SK-N-SH (cell line): ENCODE data around the gene TNIP3. TPM values are rescaled to one million over a fixed set of nuclear protein-coding genes. Genes with fewer than 3 reads are reported as not detected.
"Not testable (repeated sequence)": the region's sequence is repeated elsewhere in the genome, so short reads cannot be mapped to it uniquely, and the experiment has no call there.

Experiments
- CTCF ChIA-PET: fragments of 300-600, 350-600 bp; formaldehyde crosslinking; extraction: SDS; loops from one replicate; lab custom pipeline; 2021; lab: Yijun Ruan, JAX
- POLR2A ChIA-PET: fragments of 350-600 bp; sonication (Branson Sonifier 250); formaldehyde crosslinking; extraction: SDS; loops from one replicate; lab custom pipeline; 2020; ENCODE audit warnings: antibody characterized with exemption, inconsistent platforms; lab: Yijun Ruan, JAX
- DNase-seq: peaks from one replicate; pipeline ENCODE4 v3.0.0; 2012
- H2AFZ ChIP-seq: fragments of 200-600 bp; sonication (generic); 2 replicates; pipeline ENCODE4 v1.8.1; 2016; ENCODE audit warnings: antibody characterized with exemption, mild to moderate bottlenecking, low read depth
- H3F3A ChIP-seq: fragments of 200-600 bp; sonication (generic); replicated peaks from 2 replicates; pipeline ENCODE3; 2016; ENCODE audit warnings: antibody characterized with exemption, mild to moderate bottlenecking; ENCODE audit not compliant: insufficient read depth
- H3K27ac ChIP-seq, 2 experiments: fragments of 200-500 bp in 1 of 2; fragments of 200-600 bp in 1 of 2; sonication (Bioruptor generic) in 1 of 2; sonication (generic), shearing (Covaris generic) in 1 of 2; 2 replicates each; pipeline versions ENCODE4 v1.5.1 to v1.6.1; 2014 to 2016; ENCODE audit warnings: low read depth in 2 of 2, inconsistent platforms in 1 of 2, low read length in 1 of 2, mild to moderate bottlenecking in 1 of 2, mixed read lengths in 1 of 2
- H3K27me3 ChIP-seq: fragments of 200-600 bp; sonication (generic), shearing (Covaris generic); 2 replicates; pipeline ENCODE4 v1.6.1; 2016; ENCODE audit warnings: mixed run types; ENCODE audit not compliant: insufficient read depth
- H3K36me3 ChIP-seq, 2 experiments: fragments of 200-500 bp in 1 of 2; fragments of 200-600 bp in 1 of 2; sonication (Bioruptor generic) in 1 of 2; sonication (generic) in 1 of 2; replicated peaks in 1 of 2; 2 replicates each; pipeline versions ENCODE3 to v1.5.1; 2014 to 2016; ENCODE audit warnings: low read length in 1 of 2, mild to moderate bottlenecking in 1 of 2; ENCODE audit not compliant: insufficient read depth in 2 of 2, control insufficient read depth in 1 of 2
- H3K4me1 ChIP-seq, 2 experiments: fragments of 200-500 bp in 1 of 2; fragments of 200-600 bp in 1 of 2; sonication (Bioruptor generic) in 1 of 2; sonication (generic), shearing (Covaris generic) in 1 of 2; 2 replicates each; pipeline versions ENCODE4 v1.5.1 to v1.6.1; 2014 to 2016; ENCODE audit warnings: low read depth in 1 of 2, low read length in 1 of 2, mixed run types in 1 of 2; ENCODE audit not compliant: insufficient read depth in 2 of 2, control insufficient read depth in 1 of 2
- H3K4me2 ChIP-seq: fragments of 200-600 bp; sonication (generic), shearing (Covaris generic); 2 replicates; pipeline ENCODE4 v1.6.1; 2017; ENCODE audit warnings: mixed run types
- H3K4me3 ChIP-seq, 2 experiments: fragments of 200-500 bp in 1 of 2; fragments of 200-600 bp in 1 of 2; sonication (Bioruptor generic) in 1 of 2; sonication (generic), shearing (Covaris generic) in 1 of 2; 2 replicates each; pipeline versions ENCODE4 v1.5.1 to v1.8.1; 2014 to 2016; ENCODE audit warnings: low read depth in 2 of 2, inconsistent platforms in 1 of 2, low read length in 1 of 2, mild to moderate bottlenecking in 1 of 2, mixed read lengths in 1 of 2, moderate library complexity in 1 of 2
- H3K79me2 ChIP-seq: fragments of 200-600 bp; sonication (generic); 2 replicates; pipeline ENCODE4 v1.8.1; 2017; ENCODE audit warnings: mild to moderate bottlenecking; ENCODE audit not compliant: insufficient read depth
- H3K9ac ChIP-seq: fragments of 200-600 bp; sonication (generic); 2 replicates; pipeline ENCODE4 v1.6.1; 2017; ENCODE audit warnings: mixed run types
- H3K9me2 ChIP-seq: fragments of 200-600 bp; sonication (generic); 2 replicates; pipeline ENCODE4 v1.6.1; 2017; ENCODE audit warnings: mixed run types
- H3K9me3 ChIP-seq: fragments of 200-600 bp; sonication (generic); 2 replicates; pipeline ENCODE4 v1.6.1; 2017; ENCODE audit warnings: mixed run types, mild to moderate bottlenecking, moderate library complexity
- H4K20me1 ChIP-seq: fragments of 200-600 bp; sonication (generic); 2 replicates; pipeline ENCODE4 v1.6.1; 2017; ENCODE audit warnings: mild to moderate bottlenecking, mixed run types; ENCODE audit not compliant: insufficient read depth
- CTCF ChIP-seq: fragments of 200-600 bp; sonication (generic); IDR thresholded peaks from 2 replicates; pipeline ENCODE4 v1.6.1; 2017; ENCODE audit warnings: antibody characterized with exemption, mild to moderate bottlenecking, moderate library complexity
- GABPA ChIP-seq: IDR thresholded peaks from 2 replicates; pipeline ENCODE4 v1.4.0; 2012; ENCODE audit warnings: low read depth, mild to moderate bottlenecking
- GATA2 ChIP-seq: sonication (generic); formaldehyde crosslinking; IDR thresholded peaks from 2 replicates; pipeline ENCODE4 v1.5.0; 2020; ENCODE audit warnings: mild to moderate bottlenecking, missing genetic modification reagents
- NRF1 ChIP-seq: IDR thresholded peaks from 2 replicates; pipeline ENCODE4 v1.6.1; 2012; ENCODE audit warnings: low read depth, mild to moderate bottlenecking, low read length
- SIN3A ChIP-seq: IDR thresholded peaks from 2 replicates; pipeline ENCODE4 v1.6.1; 2012; ENCODE audit warnings: low read depth, mild to moderate bottlenecking, low read length, moderate library complexity, borderline replicate concordance
- TAF1 ChIP-seq: IDR thresholded peaks from 2 replicates; pipeline ENCODE4 v1.6.1; 2012; ENCODE audit warnings: low read depth, mild to moderate bottlenecking, low read length, moderate library complexity, borderline replicate concordance
- TCF12 ChIP-seq: IDR thresholded peaks from 2 replicates; pipeline ENCODE4 v1.4.0; 2012
- YY1 ChIP-seq: IDR thresholded peaks from 2 replicates; pipeline ENCODE4 v1.4.0; 2012; ENCODE audit warnings: low read depth, mild to moderate bottlenecking
- WGBS: methylation state at CpG from one replicate; pipeline ENCODE4 v1.1.6; 2017; ENCODE audit warnings: low lambda C conversion rate; 5-methylcytosine and 5-hydroxymethylcytosine counted together
- polyA plus RNA-seq, 3 experiments: library from polyadenylated mRNA; depleted of rRNA; stranded (reverse); fragments of >200 nt; gene quantifications; 2 replicates each; pipeline ENCODE4 v1.2.3, GENCODE V29; 2012

TNIP3 gene
- polyA plus RNA-seq, 1 of the 3 experiments (the other 2 are of a cell fraction) = 0.15 TPM

- TF ChIP-seq CTCF = no peak
- TF ChIP-seq SIN3A = no peak
- no peak for TF ChIP-seq YY1
- TF ChIP-seq GABPA = no peak
- no peak for TF ChIP-seq NRF1
- TF ChIP-seq, all 33 proteins: peak for 0
Observed at GRCh38 chr4:121209171-121209570, 45.0 kb upstream of the TNIP3 start (continued).

- ChIA-PET CTCF (interaction anchor here (3.3 kb wide), 1 partner anchor 16 kb away, joined by 15 read pairs; no protein-coding TSS in a partner anchor), POLR2A (no interaction called here)
- WGBS = 7% methylated on average over 4 of the region's 4 CpGs
- no peaks in the 10 kb centered on the region for H3K9me2 ChIP-seq
- no peak overlapping the region for H2AFZ ChIP-seq
- no peak overlapping the region for H3K4me2 ChIP-seq
- no peaks in the 10 kb centered on the region for H4K20me1 ChIP-seq
- no peaks in the 10 kb centered on the region for H3K36me3 ChIP-seq
- no peak overlapping the region for H3K27ac ChIP-seq
- H3K79me2 ChIP-seq = no peaks in the 10 kb centered on the region
- TF ChIP-seq TAF1 (no peak), TCF12 (no peak), GATA2 (CRISPR knock-in tag) (no peak), YY1 (no peak)
- H3K4me3 ChIP-seq = no peak overlapping the region
- no peaks in the 10 kb centered on the region; the same call in 1 of the 2 replicates for H3K27me3 ChIP-seq
- no peak overlapping the region for H3K9ac ChIP-seq
- H3F3A ChIP-seq = no peaks in the 10 kb centered on the region
- no peaks in the 10 kb centered on the region for H3K4me1 ChIP-seq
- no peak for DNase-seq
- no peaks in the 10 kb centered on the region for H3K9me3 ChIP-seq
Observed at GRCh38 chr4:121208244-121209007, 44.3 kb upstream of the TNIP3 start.

GRCh38 chr4:121205777-121206176 lies 41.7 kb upstream of the TNIP3 start:
- H3K9ac ChIP-seq, H3K4me2 ChIP-seq, H3K4me1 ChIP-seq, H3K27ac ChIP-seq, H3K27me3 ChIP-seq, H3K36me3 ChIP-seq, H3K4me3 ChIP-seq, H3F3A ChIP-seq, H2AFZ ChIP-seq, POLR2A ChIA-PET, H3K79me2 ChIP-seq, H3K9me3 ChIP-seq, DNase-seq, H3K9me2 ChIP-seq, H4K20me1 ChIP-seq: not testable (repeated sequence)
- CTCF ChIA-PET = interaction anchor here (1.0 to 2.2 kb wide), 2 partner anchors 14 to 47 kb away, joined by 3 to 9 read pairs; no protein-coding TSS in a partner anchor
- WGBS = 43% methylated on average over 3 of the region's 3 CpGs
